HG03558 (cell line): Measurements from ENCODE around the gene KRT81.
"Not testable (repeated sequence)": the region's sequence is repeated elsewhere in the genome, so short reads cannot be mapped to it uniquely, and the experiment has no call there.

Source experiments
- ATAC-seq: cut with Tn5 transposase; IDR thresholded peaks from one replicate; pipeline ENCODE4 v1.9.1; 2021; ENCODE audit warnings: moderate number of reproducible peaks; ENCODE audit not compliant: unreplicated experiment; ENCODE audit errors: extremely low read depth

Gene KRT81

DNA sequence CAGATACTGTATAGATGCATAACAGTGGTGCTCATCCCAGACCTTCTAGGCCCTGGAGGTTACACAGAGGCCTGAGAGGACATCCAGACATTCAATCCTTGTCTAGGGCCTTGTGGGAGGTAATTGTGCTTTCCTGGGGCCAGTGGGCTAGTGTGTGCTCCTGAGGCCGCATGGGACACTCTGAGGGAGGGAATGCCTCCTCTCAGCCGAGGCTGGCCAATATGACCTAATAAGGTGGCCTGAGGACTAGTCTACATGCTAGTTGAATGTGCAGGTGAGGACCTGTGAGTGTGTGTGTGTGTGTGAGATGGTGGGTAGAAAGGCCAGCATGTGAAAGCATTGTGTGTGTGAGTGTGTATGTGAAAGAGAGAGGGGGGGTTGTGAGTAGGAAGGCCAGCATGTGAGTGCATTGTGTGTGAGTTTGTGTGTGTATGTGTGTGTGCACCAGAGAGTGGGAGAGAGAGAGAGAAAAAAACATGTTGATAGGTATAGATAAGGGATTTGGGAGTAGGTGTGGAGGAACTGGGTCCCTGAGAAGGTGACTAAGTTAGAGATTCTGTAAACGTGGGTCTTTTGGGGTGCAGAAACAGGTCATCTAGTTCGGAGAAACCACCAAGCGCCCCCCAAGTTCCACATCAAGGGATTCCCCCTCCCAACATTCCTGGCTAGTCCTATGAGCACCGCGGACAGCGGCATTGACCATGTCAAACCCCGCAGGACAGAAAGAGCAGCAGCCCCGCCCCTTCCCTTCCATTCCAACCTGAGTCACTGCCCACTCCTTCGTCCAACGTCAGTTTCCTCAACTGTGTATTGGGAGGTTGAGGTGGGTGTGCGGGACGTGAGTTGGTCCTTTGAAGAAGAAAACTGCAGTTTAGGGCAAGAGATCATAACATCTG lies 9.7 kb upstream of the KRT81 start:
- no peak for ATAC-seq

GRCh38 chr12:52298677-52299190 lies 7.4 kb upstream of the KRT81 start:
- no peak for ATAC-seq

GRCh38 chr12:52296572-52297215 lies 5.4 kb upstream of the KRT81 start:
- no peak for ATAC-seq

GRCh38 chr12:52295663-52296062 lies 4.3 kb upstream of the KRT81 start:
- no peak for ATAC-seq

DNA sequence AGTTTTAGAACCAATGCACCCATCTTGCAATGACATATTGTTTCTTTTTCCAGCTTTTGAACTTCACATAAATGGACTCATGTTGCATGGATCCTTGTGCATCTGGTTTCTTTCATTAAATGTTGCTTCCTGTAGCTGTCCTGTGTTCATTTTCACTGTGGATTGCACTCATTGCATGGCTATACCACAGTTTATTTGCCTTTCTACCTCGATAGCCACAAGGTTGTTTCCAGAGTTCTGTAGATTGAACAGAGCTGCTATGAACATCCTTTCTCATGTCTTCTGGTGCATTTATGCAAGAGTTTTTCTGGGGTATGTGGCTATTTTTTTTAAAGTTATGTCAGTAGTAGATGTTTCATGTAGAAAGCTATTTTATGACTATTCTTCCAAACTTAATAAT lies 3.5 kb upstream of the KRT81 start:
- no peak for ATAC-seq

DNA sequence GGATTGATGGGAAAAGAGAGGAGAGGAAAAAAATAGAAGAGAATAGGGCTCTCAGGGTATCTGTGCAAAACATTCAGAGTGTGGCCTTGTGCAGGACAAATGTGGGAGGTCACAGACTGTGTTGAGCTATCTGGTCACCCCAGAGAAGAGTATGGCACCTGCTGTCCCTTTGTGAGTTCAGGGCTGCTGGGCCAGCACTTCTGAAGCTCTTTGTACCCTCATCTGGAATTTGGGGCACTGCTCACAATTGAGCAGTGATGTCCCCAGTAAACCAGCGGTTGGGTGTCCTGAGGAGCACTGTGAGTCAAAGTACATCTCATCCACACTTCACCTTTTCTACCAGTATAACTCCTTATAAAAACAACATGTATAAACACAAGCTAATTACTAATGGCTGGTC lies 2.6 kb upstream of the KRT81 start:
- ATAC-seq, result no peak

GRCh38 chr12:52290483-52291134 lies 725 bp downstream of the KRT81 start:
- ATAC-seq, result not testable (repeated sequence)

DNA sequence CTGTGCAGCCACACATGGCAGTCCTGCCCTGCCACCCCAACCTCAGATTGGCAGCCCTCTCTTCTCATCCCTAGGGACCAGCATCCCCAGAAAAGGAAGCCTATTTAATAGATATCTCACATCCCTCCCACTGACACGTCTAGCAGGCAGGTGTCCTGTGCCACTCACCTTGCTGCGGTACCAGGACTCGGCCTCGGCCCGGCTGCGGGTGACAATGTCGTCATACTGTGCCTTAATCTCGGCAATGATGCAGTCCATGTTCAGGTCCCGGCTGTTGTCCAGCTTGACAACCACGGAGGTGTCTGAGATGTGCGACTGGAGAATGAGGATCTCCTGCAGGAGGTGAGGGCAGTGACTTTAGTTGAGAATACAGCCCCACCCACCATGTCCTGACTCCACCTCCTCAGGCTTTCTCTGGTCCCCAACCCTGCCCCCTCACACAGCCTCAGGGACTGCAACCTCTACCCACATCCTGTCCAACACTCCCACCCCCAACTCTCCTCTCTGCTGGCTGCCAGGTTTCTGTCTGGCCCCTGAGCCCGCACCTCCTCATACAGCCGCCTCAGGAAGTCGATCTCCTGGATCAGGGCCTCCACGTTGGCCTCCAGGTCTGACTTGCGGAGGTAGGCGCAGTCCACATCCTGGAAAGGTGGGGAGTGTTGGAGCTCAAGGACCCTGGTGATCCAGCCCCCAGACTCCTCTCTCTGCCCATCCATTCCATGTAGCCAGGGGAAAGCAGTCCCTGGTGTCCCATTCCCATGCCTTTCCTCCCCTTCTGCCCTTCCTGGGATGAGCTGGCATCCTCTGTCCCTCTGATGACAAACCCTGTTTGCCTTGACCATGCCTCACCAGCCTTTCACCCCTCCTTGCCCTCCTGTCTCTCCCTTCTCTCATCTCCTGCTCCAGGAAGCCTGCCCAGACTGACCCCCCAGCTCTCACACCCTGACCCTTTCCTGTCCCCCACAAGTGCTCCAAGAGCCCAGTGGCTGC lies 3.2 kb downstream of the KRT81 start:
- ATAC-seq, result not testable (repeated sequence)

DNA sequence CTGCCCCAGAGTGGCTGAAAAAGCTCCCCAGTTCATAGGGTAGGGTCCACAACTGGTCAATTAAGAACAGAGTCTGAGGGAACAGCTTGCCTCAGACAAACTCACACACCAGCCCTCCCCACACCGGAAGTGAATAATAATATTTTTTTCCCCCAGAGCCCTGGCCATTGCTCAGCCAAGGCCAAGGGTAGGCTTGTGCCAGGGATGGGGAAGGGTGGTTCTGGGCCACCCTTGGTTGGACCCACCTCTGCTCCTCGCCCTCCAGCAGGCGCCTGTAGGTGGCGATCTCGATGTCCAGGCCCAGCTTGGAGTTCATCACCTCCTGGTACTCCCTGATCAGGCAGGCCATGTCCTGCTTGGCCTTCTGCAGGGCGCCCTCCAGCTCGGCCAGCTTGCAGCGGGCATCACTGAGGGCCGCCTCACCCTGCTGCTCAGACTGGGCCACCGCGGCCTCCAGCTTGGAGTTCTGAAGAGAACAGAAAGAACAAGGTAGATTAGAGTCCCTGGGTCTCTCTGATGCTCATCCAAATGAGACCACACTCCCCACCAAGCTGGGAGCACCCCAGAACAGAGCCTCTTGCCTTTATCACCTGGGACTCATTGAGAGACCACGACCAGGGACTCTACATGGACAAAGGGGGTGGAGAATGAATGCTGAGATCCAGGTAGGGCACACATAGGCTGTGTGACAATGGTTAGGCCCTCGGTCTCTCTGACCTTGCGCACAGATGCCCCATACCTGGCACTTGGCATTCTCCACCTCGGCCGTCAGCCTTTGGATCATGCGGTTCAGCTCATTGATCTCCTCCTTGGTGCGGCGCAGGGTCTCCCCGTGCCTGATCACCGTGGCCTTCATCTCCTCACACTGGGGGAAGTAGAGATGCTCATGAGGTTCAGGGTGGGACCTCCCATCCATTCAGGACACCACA lies 4.2 kb downstream of the KRT81 start:
- ATAC-seq, result not testable (repeated sequence)

DNA sequence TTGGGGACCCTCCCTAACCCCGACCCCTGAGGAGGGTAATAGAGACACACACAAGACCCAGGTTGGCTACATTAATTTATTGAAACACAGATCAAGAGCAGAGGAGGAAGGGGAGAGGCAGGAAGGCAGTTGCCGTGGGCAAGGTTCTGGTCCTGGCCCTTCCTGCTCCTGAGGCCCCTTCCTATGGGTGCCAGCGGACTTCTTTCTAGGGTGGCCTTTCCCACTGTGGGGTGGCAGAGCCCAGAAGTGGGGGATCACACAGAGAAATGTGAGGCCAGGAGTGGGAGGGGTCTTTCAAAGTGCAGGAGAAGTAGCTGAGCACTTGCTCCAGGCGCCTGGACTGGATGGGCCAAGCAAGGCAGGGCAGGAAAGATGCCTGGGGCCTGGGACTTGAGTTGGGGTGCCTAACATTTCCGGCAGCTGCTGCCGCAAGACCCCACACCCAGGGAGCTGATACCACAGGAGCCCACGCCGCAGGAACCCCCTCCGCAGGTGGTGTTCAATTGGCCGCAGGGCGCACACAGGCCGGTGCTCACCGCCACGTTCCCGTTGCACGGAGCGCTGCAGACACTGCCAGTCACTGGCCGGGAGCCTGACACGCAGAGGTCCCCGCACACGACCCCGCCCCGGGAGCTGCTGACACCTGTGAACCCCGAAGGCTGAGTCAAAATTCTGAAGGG lies 5.3 kb downstream of the KRT81 start:
- no peak for ATAC-seq

DNA sequence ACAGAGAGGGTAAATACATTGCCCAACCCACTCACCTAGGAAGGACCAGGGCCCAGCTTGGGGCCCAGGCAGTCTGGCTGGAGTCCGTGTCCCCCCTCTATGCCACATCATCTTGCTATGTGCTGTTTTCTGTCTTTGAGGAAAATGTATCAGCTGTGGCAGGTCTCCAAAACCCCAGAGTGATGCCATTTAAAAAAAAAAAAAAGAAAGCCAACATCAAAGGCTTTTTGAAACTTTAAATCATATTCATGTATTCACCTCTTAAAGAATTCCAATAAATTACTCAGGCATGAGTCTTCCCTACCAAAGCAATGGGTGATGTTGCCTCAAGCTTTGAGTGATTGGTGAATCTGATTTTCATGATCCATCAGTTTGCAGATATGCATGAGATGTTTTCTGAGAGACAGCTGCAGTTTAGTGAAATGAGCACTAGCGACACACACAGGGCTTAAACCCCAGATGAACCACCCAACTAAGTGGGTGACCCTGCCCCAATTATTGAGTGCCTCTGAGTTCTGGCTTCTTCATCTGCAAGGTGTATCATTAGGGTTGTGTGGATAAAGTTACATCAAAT lies 6.1 kb downstream of the KRT81 start:
- no peak for ATAC-seq

DNA sequence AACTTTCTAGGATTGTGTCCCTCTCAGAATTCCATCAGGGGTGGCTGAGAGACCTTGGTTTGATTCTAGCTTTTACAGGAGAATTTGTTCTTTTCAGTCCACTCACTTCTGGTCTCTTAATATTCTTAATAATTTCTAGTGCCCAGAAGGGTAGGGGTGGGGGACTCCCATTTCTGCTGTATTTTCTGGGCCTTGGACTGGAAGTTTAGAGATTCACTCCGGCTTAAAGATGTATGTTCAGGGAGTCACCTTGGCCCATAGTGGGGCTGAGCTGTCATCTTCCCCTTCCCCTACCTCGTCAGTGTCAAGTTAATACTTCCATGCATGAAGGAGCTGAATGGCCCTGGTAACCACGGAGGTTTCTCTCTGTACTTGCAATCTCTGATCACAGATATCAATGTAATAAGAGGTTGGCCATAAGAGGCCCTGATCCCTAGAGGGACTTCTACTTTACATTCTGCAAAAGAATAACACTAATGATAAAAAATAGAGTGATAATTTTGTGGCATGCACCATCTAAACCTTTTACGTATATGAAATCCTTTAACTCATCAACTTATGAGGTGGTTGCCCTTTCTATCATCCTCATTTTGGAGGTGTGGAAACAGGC lies 6.7 kb downstream of the KRT81 start:
- ATAC-seq, result no peak

- ATAC-seq, result no peak
These were observed 10.4 kb downstream of the KRT81 start for GRCh38 chr12:52280796-52281560.

DNA sequence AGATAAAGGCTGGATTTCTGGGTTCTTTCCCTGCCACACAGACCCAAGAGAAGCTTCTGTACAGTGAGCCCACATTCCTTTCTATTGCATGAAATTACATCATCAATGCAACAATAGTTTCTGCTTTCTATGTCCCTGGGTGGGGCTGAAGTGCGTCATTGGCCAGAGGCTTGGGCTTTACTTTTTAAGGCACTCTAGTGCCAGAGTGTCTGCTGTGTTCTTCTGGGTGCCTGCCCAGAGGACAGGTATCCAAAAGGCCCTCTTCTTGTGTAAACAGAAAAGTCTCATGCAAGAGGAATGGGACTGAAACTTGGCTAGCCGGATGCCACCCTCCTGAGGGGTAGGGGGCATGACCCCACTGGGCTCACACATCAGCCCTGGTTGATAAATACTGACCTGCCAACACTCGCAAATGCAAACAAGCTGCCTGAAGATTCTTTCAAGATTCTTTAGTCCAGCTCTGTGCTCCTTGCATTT lies 11.0 kb downstream of the KRT81 start:
- no peak for ATAC-seq

- ATAC-seq, result no peak
These were observed 11.7 kb downstream of the KRT81 start for GRCh38 chr12:52279422-52280318.
